Stimulated activated CD4-positive, alpha-beta T cell treated with anti-CD3 and anti-CD28 coated beads, Interleukin-4, amount 100 ng/mL, for 4 hours (primary cell): ENCODE data around the gene IGLL1.
A peak's percentile ranks its signal among the peaks of the same experiment; 100 is the strongest.
"Not testable (repeated sequence)": the region's sequence is repeated elsewhere in the genome, so short reads cannot be mapped to it uniquely, and the experiment has no call there.

ENCODE experiments used
- DNase-seq, 2 experiments: peaks; one replicate each; pipeline ENCODE4 v3.0.0-alpha.2; 2020

Gene IGLL1

GRCh38 chr22:23579870-23580575 is at the start of gene IGLL1:
Gene IGLL1, minus strand, starts transcription at chr22:23580290. Its CDS starts 100 bp downstream, at chr22:23580190.
- no peak for DNase-seq

- DNase-seq = not testable (repeated sequence)
These were observed 48.1 kb upstream of the IGLL1 start for GRCh38 chr22:23628056-23628743.

- peak; percentile 35 to 46 for DNase-seq
These were observed 47.4 kb upstream of the IGLL1 start for GRCh38 chr22:23627401-23628055.

- DNase-seq = no peak
These were observed 46.3 kb upstream of the IGLL1 start for GRCh38 chr22:23626286-23626975.

- no peak for DNase-seq
These were observed 42.5 kb upstream of the IGLL1 start for GRCh38 chr22:23622634-23623033.

- not testable (repeated sequence) for DNase-seq
These were observed 41.8 kb upstream of the IGLL1 start for GRCh38 chr22:23621916-23622315.

GRCh38 chr22:23621082-23621780 is 41.1 kb upstream of the IGLL1 start:
- DNase-seq = no peak

- no peak for DNase-seq
These were observed 33.3 kb upstream of the IGLL1 start for GRCh38 chr22:23613193-23613972.

GRCh38 chr22:23609983-23610781 is 30.1 kb upstream of the IGLL1 start:
- no peak for DNase-seq

- no peak for DNase-seq
These were observed 28.5 kb upstream of the IGLL1 start for GRCh38 chr22:23608583-23608982.

- no peak for DNase-seq
These were observed 26.4 kb upstream of the IGLL1 start for GRCh38 chr22:23606204-23607131.

- DNase-seq = no peak
These were observed 25.0 kb upstream of the IGLL1 start for GRCh38 chr22:23604939-23605712.

GRCh38 chr22:23603266-23603665 is 23.2 kb upstream of the IGLL1 start:
- no peak for DNase-seq

GRCh38 chr22:23598805-23599518 is 18.9 kb upstream of the IGLL1 start:
- DNase-seq = no peak

- DNase-seq = not testable (repeated sequence)
These were observed 17.6 kb upstream of the IGLL1 start for GRCh38 chr22:23597576-23598268.

GRCh38 chr22:23595904-23596303 is 15.8 kb upstream of the IGLL1 start:
- not testable (repeated sequence) for DNase-seq

GRCh38 chr22:23591846-23592245 is 11.8 kb upstream of the IGLL1 start:
- no peak for DNase-seq
